Measurements from ENCODE around the gene KRTAP3-1.

KRTAP3-1 gene

DNA sequence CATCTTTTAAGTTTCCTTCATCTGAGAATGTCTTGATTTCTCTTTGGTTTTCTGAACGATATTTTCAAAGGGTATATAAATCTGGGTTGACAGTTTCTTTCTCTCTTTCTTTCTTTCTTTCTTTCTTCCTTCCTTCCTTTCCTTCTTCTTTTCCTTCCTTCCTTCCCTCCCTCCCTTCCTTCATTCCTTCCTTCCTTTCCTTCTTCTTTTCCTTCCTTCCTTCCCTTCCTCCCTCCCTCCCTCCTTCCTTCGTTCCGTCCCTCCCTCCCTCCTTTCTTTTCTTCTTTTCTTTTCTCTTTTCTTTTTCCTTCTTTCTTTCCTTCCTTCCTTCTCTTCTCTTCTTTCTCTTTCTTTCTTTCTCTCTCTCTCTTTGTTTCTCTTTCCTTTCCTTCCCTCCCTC, 34.6 kb downstream of the KRTAP3-1 start:
- TF ChIP-seq, protein P1, sequence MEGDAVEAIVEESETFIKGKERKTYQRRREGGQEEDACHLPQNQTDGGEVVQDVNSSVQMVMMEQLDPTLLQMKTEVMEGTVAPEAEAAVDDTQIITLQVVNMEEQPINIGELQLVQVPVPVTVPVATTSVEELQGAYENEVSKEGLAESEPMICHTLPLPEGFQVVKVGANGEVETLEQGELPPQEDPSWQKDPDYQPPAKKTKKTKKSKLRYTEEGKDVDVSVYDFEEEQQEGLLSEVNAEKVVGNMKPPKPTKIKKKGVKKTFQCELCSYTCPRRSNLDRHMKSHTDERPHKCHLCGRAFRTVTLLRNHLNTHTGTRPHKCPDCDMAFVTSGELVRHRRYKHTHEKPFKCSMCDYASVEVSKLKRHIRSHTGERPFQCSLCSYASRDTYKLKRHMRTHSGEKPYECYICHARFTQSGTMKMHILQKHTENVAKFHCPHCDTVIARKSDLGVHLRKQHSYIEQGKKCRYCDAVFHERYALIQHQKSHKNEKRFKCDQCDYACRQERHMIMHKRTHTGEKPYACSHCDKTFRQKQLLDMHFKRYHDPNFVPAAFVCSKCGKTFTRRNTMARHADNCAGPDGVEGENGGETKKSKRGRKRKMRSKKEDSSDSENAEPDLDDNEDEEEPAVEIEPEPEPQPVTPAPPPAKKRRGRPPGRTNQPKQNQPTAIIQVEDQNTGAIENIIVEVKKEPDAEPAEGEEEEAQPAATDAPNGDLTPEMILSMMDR (IDR thresholded peaks at IDR 0.05): no peak

DNA sequence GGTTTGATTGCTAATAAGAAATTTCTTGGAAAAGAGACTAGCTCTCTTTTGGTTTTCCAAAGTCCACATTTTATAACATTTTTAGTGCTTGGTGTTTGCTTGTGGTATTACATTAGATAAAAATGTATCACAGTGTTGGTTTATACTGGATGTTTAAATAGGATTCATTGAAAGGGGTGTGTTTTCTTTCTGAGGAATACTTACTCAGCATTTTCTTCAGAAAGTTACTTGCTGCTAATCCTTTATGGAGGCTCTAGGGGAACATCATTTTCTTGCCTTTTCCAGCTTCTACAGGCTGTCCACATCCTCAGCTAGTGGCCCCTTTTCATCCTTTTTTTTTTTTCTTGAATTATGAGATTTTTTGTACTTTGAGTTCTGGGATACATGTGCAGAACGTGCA, 41.3 kb downstream of the KRTAP3-1 start:
- TF ChIP-seq, protein P1 (IDR thresholded peaks at IDR 0.05): no peak

DNA sequence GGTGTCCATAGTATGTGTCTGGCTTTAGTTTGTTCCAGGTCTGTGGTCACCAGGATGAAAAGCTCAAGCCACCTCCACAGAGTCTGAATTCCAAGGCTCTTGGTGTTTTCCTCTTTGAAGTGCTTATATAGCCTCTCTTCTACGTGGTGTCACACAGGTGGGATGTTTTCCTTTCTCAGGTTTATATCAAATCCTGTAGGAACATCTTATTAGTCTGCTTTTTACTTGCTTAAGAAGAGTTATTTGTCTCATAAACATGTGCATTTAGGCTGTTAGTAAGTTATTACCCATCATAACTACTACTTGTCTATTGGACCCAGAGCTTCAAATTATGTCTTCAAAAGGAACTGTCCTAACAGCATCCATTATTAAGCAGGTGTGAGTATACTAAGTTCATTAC, 42.1 kb downstream of the KRTAP3-1 start, which contains the start of gene KRT39:
Gene KRT39, minus strand, starts transcription at position 101 of the 400 bp plus-strand sequence. Its CDS starts 92 bp downstream, at position 9.
- TF ChIP-seq, protein P1 (IDR thresholded peaks at IDR 0.05): no peak

DNA sequence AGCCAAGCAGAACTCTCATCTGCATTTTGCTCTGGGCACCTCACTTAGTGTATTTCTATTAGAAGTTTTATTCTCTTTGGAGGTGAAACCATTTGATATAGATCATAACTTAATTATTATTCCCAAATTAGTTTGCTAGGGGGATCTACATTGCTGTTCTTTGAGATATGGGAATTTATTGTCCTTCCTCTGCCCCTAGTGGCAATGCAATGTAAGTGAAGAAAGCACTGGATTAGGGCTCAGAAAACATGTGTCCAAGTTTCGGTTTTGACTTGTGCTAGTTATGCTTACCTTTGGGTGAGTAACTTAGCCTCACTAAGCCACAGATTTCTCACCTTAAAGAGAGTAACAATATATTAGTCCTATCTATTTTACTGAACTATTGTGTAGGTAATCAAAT, 45.1 kb downstream of the KRTAP3-1 start:
- TF ChIP-seq, protein P1 (IDR thresholded peaks at IDR 0.05): peak; percentile 75

DNA sequence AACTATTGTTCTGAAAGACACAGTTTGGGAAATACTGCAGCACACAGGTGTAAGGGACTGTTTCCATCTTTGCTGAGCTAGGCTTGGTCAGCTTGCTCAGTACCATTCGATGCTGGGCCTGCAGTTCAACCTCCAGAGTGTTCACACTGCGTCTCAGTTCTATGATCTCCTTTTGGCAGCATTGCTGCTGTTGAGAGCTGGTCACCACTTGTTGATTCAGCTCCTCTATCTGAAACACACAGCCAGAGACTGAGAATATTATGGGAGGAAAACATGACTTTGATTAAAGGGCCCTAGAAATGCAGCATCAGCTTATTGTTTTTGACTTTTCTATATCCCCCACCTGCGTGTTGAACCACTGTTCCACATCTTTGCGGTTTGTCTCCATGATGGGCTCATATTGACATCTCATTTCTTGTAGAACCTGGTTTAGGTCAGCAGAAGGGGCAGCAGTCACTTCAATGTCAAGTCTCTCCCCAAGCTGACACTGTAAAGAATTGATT, 46.8 kb downstream of the KRTAP3-1 start:
- TF ChIP-seq, protein P1 (IDR thresholded peaks at IDR 0.05): no peak

DNA sequence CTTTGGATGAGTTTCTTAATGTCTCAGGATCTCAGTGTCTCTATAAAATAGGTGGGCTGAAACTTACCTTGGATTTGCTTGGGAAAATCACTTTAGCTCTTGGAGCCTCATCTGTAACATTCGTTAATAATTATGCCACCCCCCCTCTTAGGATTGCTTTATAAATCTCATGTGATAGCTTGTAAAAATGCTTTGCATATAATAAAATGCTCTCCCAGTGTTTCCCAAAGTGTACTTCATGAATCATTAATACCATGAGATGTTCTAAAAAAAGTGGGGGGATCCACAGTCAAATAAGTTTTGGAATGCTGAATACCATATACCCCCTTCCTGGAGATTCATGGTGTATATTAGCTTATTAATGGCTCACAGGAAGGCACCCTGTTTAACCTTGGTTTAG, 47.3 kb downstream of the KRTAP3-1 start:
- TF ChIP-seq, protein P1 (IDR thresholded peaks at IDR 0.05): no peak

DNA sequence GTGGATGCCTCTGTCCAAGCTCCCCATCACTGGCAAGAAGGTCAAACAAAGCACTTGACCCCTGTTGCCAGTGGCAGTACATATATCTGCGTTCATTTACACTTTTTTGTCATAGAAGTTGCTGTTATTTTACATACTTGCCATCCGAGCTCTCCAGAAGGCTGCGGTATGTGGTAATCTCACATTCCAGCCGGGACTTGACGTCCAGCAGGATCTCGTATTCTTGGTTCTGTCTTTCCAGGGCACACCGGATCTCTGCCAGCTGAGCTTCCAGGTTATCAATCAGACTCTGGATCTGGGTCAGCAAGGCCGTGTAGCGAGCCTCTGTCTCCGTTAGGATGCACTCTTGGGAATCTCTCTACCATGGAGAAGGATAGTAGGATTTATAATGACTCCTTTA, 48.8 kb downstream of the KRTAP3-1 start:
- TF ChIP-seq, protein P1 (IDR thresholded peaks at IDR 0.05): no peak
